Measurements from ENCODE around the gene LHFPL3. TPM values are rescaled to one million over a fixed set of nuclear protein-coding genes. Genes with fewer than 3 reads are reported as not detected.

Gene LHFPL3
- total RNA-seq, 4 donors from 2014 or later: 0.83 TPM; not detected in 3

DNA sequence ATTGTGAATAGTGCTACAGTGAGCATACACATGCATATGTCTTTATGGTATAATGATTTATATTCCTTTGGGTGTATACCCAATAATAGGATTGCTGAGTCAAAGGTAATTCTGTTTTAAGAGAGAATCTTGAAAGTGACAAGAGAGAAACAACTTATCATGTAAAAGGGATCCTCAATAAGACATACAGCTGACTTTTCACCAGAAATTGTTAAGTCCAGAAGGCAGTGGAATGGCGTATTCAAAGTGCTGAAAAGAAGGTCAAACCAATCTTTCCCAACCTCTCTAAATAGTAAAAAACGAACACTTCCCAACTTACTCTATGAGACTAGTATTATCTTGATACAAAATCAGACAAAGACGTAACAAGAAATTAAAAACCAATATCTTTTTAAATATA lies 59.8 kb downstream of the LHFPL3 start:
- intact Hi-C loops (cut with DNase I; ENCODE audit: low total_unique reads): no loop called here
- no peaks in the 10 kb centered on the region for H3K36me3 ChIP-seq
- no peaks in the 10 kb centered on the region for H3K9me3 ChIP-seq
- TF ChIP-seq, protein P1, sequence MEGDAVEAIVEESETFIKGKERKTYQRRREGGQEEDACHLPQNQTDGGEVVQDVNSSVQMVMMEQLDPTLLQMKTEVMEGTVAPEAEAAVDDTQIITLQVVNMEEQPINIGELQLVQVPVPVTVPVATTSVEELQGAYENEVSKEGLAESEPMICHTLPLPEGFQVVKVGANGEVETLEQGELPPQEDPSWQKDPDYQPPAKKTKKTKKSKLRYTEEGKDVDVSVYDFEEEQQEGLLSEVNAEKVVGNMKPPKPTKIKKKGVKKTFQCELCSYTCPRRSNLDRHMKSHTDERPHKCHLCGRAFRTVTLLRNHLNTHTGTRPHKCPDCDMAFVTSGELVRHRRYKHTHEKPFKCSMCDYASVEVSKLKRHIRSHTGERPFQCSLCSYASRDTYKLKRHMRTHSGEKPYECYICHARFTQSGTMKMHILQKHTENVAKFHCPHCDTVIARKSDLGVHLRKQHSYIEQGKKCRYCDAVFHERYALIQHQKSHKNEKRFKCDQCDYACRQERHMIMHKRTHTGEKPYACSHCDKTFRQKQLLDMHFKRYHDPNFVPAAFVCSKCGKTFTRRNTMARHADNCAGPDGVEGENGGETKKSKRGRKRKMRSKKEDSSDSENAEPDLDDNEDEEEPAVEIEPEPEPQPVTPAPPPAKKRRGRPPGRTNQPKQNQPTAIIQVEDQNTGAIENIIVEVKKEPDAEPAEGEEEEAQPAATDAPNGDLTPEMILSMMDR (IDR thresholded peaks at IDR 0.05): no peak
- no peak for TF ChIP-seq POLR2A (IDR thresholded peaks at IDR 0.05)
- no peak overlapping the region for H3K4me3 ChIP-seq
- no peak overlapping the region for H3K27ac ChIP-seq
- H3K4me1 ChIP-seq: no peaks in the 10 kb centered on the region
- DNase-seq: no peak
- H3K27me3 ChIP-seq: no peaks in the 10 kb centered on the region

DNA sequence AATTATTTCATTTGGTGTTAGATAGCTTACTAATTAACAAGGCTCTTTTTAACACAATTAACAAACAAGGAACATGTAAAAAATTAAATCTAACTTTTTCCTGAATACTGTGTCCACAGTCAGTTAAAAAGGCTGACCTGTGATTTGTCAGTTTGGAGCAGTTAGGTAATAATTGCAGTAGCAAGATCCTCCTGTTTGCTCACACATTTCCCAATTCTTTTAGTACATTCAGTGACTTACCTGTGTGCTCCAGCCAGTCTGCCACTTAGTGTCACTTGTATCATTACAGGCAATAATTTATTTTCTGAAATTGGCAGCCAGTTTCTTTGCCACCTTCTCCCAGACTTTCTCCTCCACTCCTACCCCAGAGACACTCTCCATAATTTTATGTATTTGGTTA lies 66.8 kb downstream of the LHFPL3 start:
- Histone ChIP-seq H3K4me3 (no peak overlapping the region), H3K36me3 (no peaks in the 10 kb centered on the region), H3K4me1 (no peaks in the 10 kb centered on the region), H3K27ac (no peak overlapping the region), H3K9me3 (no peaks in the 10 kb centered on the region), H3K27me3 (no peaks in the 10 kb centered on the region)
- no peak for DNase-seq
- TF ChIP-seq POLR2A (IDR thresholded peaks at IDR 0.05): no peak
- TF ChIP-seq, protein P1 (IDR thresholded peaks at IDR 0.05): no peak
- intact Hi-C loops (cut with DNase I; ENCODE audit: low total_unique reads): no loop called here

DNA sequence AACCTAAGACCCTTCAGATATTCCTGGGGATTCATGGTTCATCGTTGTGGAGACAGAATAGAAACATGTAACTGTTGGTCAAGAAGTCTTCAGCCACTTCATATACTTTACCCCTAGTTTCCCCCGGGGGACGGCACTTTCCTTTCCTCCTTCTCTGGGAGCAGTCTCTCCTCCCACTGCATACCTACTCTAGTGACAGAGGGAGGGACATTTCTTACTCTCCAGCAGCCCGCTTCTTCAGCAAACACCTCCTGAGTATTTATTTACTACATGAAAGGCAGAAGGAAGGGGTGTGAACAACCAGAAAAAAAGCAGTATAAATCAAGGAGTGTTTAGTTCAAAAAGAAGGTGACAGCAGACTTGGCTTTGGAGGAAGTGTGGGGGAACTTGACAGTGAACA lies 69.0 kb downstream of the LHFPL3 start:
- Histone ChIP-seq H3K4me1 (no peaks in the 10 kb centered on the region), H3K27me3 (no peaks in the 10 kb centered on the region), H3K27ac (no peak overlapping the region), H3K9me3 (no peaks in the 10 kb centered on the region), H3K4me3 (no peak overlapping the region), H3K36me3 (no peaks in the 10 kb centered on the region)
- intact Hi-C loops (cut with DNase I; ENCODE audit: low total_unique reads): no loop called here
- DNase-seq: no peak
- TF ChIP-seq, protein P1 (IDR thresholded peaks at IDR 0.05): no peak
- no peak for TF ChIP-seq POLR2A (IDR thresholded peaks at IDR 0.05)

DNA sequence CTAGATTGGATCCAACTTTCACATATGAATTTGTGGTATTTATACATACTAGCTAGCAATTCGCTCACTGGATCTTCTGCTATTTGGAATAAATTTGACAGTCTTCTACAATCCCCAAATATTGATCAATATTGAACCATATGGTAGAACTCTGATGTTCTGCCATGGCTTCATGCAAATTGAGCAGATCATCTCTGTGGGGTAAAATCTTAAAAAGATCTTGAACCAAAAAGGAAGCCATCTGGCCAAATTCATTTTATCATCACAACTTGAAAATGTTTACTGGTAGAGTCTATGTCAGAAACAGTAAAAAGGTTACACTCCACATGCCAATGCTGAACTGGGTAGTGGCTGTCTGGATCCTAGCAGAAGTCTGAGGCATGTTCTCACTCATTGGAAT lies 80.0 kb downstream of the LHFPL3 start:
- intact Hi-C loops (cut with DNase I; ENCODE audit: low total_unique reads): no loop called here
- Histone ChIP-seq H3K4me3 (no peak overlapping the region), H3K4me1 (no peaks in the 10 kb centered on the region), H3K27ac (no peak overlapping the region), H3K27me3 (no peaks in the 10 kb centered on the region), H3K36me3 (no peaks in the 10 kb centered on the region), H3K9me3 (no peaks in the 10 kb centered on the region)
- no peak for TF ChIP-seq POLR2A (IDR thresholded peaks at IDR 0.05)
- TF ChIP-seq, protein P1 (IDR thresholded peaks at IDR 0.05): no peak
- no peak for DNase-seq

DNA sequence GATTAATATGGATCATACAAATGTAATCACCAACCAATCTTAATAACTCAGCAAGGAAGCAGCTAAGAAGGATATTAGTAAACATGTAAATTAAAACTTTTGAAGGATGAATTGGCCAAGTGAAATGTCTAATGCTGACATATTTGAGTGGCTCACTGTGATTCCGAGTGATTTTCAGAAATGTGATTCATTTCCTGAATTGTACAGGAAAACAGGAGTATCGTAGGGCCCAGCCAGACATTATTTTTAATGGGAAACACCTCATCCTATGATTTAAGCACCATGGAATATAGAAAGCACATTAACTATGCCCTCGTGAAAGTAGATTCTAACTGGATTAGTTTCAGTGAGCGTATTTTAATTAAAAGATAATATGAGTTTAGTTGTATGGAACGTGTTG lies 82.3 kb downstream of the LHFPL3 start:
- H3K36me3 ChIP-seq: no peaks in the 10 kb centered on the region
- H3K4me3 ChIP-seq: no peak overlapping the region
- H3K4me1 ChIP-seq: no peaks in the 10 kb centered on the region
- TF ChIP-seq, protein P1 (IDR thresholded peaks at IDR 0.05): no peak
- no peak for TF ChIP-seq POLR2A (IDR thresholded peaks at IDR 0.05)
- DNase-seq: no peak
- H3K9me3 ChIP-seq: no peaks in the 10 kb centered on the region
- intact Hi-C loops (cut with DNase I; ENCODE audit: low total_unique reads): no loop called here
- no peak overlapping the region for H3K27ac ChIP-seq
- H3K27me3 ChIP-seq: no peaks in the 10 kb centered on the region
